DND-41 (cell line): ENCODE results near the gene RIC8A.

Experiments used
- EZH2 ChIP-seq: IDR thresholded peaks from 3 replicates; pipeline ENCODE4 v1.6.1; 2012; ENCODE audit warnings: borderline replicate concordance, low read depth, mild to moderate bottlenecking, moderate library complexity, low read length, inconsistent platforms; ENCODE audit not compliant: severe bottlenecking
- TF ChIP-seq, protein P1 (sequence below): IDR thresholded peaks from 2 replicates; pipeline ENCODE4 v1.5.1; 2012; ENCODE audit warnings: borderline replicate concordance, low read length, moderate library complexity, mild to moderate bottlenecking; ENCODE audit not compliant: poor library complexity, severe bottlenecking; ENCODE audit errors: extremely low read depth

DNA sequence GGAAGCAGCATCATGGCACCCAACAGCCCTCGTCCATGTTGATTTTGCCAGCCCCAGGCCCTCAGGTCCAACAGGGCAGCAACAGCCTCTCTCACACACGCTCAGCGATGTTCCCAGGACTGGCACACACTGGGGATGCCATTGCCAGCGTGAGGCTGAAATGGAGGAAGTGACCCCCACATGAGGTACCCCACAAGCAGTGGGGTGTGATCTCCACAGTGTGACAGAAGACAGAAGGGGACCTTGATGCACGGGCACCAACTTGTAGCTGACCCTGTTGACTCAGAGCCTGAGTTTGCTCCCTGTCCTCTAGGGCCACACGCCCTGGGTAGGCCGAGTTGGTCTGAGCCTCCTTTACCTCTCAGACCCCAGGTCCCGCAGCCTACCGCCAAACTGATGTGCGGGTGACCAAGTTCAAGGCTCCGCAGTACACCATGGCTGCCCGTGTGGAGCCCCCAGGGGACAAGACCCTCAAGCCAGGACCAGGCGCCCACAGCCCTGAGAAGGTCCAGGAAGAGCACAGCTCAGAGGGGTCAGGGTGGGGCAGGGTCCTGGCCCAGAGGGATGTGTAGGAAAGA, 8.4 kb upstream of the RIC8A start:
- TF ChIP-seq, protein P1, sequence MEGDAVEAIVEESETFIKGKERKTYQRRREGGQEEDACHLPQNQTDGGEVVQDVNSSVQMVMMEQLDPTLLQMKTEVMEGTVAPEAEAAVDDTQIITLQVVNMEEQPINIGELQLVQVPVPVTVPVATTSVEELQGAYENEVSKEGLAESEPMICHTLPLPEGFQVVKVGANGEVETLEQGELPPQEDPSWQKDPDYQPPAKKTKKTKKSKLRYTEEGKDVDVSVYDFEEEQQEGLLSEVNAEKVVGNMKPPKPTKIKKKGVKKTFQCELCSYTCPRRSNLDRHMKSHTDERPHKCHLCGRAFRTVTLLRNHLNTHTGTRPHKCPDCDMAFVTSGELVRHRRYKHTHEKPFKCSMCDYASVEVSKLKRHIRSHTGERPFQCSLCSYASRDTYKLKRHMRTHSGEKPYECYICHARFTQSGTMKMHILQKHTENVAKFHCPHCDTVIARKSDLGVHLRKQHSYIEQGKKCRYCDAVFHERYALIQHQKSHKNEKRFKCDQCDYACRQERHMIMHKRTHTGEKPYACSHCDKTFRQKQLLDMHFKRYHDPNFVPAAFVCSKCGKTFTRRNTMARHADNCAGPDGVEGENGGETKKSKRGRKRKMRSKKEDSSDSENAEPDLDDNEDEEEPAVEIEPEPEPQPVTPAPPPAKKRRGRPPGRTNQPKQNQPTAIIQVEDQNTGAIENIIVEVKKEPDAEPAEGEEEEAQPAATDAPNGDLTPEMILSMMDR: no peak
- TF ChIP-seq EZH2: no peak
